ENCODE data around the gene DLGAP1. TPM values are rescaled to one million over a fixed set of nuclear protein-coding genes. Genes with fewer than 3 reads are reported as not detected.
A peak's percentile ranks its signal among the peaks of the same experiment; 100 is the strongest.

The DLGAP1 gene
- total and polyA plus RNA-seq, 4 donors: 0.06 to 1.2 (median 0.17) TPM; not detected in 1

- H3K9ac ChIP-seq (ENCODE audit: low read depth in 1 of 2, low read length in 2 of 2): peak overlapping the region in 1 of 2 donors; percentile 49
- H3K9me3 ChIP-seq (ENCODE audit: control insufficient read depth in 4 of 4, low read length in 3 of 4): no peaks in the 10 kb centered on the region
- 44% methylated on average over 15 of the region's 15 CpGs for WGBS
- DNase-seq (ENCODE audit: low spot score): no peak
- H3K27me3 ChIP-seq (ENCODE audit: control insufficient read depth in 4 of 4, insufficient read depth in 4 of 4, low read length in 3 of 4): no peaks in the 10 kb centered on the region
- peak overlapping the region in 1 of 3 donors; percentile 31 for H3K4me3 ChIP-seq (ENCODE audit: low read depth in 1 of 3, low read length in 3 of 3)
- peaks cover 2 to 10% (median 5%) of the 10 kb centered on the region in 4 donors for H3K36me3 ChIP-seq (ENCODE audit: control insufficient read depth in 4 of 4, insufficient read depth in 3 of 4, low read depth in 1 of 4, low read length in 3 of 4)
- peaks cover 10 to 57% (median 37%) of the 10 kb centered on the region in 4 donors for H3K4me1 ChIP-seq (ENCODE audit: control insufficient read depth in 4 of 4, insufficient read depth in 4 of 4, low read length in 3 of 4)
- peak overlapping the region; percentile 99 to 100 for H3K27ac ChIP-seq (ENCODE audit: low read depth in 1 of 2, low read length in 2 of 2)
- TF ChIP-seq ZBTB33 (IDR thresholded peaks at IDR 0.05) (no peak), JUND (IDR thresholded peaks at IDR 0.05) (no peak), HNF4G (IDR thresholded peaks at IDR 0.05) (no peak), YY1 (IDR thresholded peaks at IDR 0.05) (no peak), ATF3 (IDR thresholded peaks at IDR 0.05) (no peak), HNF4A (conservative IDR thresholded peaks at IDR 0.05) (no peak), RXRA (IDR thresholded peaks at IDR 0.05) (no peak), RAD21 (IDR thresholded peaks at IDR 0.05) (no peak), FOXA2 (IDR thresholded peaks at IDR 0.05) (no peak), TAF1 (conservative IDR thresholded peaks at IDR 0.05) (no peak), MAX (IDR thresholded peaks at IDR 0.05) (no peak), NR2F2 (IDR thresholded peaks at IDR 0.05) (no peak), SP1 (IDR thresholded peaks at IDR 0.05) (no peak), GABPA (IDR thresholded peaks at IDR 0.05 in 1 of 2, conservative IDR thresholded peaks at IDR 0.05 in 1 of 2) (no peak), EGR1 (IDR thresholded peaks at IDR 0.05; ENCODE audit: low read depth in 2 of 2) (no peak), REST (IDR thresholded peaks at IDR 0.05) (no peak), CTCF (IDR thresholded peaks at IDR 0.05; ENCODE audit: low read depth, low read length, missing input control) (no peak)
These were observed 997.8 kb downstream of the DLGAP1 start for GRCh38 chr18:3457261-3457724.

Data from liver (tissue), 9 donors.